ENCODE measurements around the gene UBL7.
"Not testable (repeated sequence)": the region's sequence is repeated elsewhere in the genome, so short reads cannot be mapped to it uniquely, and the experiment has no call there.

UBL7 gene

DNA sequence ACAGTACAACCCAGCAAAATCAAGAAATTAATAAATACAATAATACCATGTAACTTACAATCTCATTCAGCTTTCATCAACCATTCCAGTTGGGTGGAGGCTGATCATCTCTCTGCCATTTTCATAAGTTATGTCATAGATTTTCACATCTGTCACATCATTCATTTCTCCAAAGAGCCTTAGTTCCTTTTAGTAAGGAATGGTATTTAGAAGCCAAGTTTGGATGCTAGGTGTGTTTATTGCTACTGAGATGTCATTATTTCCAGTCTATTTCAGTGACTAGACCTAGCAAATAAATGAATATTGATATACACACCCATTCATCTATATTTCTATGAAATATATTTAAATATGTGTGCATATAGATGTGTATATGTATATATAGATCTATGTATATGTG is 2.7 kb upstream of the UBL7 start:
- no peak for DNase-seq

DNA sequence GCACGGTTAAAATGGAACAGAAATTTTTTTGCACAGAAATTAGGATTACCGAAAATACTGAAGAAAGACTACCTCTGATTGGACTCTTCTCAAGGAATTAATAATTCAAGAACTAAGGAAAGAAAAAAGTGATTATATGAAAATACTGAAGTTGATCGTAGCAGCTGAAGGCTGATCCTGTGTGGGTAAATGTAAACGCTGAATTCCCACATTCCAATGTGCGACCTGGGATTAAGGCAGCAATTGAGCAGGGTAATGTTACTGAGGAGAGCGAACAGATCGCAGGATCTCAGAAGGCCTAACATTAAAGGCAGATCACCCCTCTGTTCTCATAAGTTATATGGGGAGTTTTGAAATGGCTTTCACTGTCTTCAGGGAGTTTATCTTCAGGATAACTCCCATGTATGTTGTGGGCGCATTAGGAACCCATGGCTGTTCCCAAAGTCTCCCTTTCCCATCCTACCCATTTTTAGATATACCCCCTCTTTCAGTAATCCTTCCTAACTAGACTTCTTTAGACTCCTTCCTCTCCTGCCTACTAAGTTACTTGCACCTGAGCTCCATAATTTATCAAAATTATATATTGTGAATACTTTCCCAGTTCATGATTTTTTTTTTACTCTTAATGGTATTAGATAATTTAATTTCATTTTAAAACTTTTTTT is 1.0 kb upstream of the UBL7 start:
- no peak for DNase-seq

DNA sequence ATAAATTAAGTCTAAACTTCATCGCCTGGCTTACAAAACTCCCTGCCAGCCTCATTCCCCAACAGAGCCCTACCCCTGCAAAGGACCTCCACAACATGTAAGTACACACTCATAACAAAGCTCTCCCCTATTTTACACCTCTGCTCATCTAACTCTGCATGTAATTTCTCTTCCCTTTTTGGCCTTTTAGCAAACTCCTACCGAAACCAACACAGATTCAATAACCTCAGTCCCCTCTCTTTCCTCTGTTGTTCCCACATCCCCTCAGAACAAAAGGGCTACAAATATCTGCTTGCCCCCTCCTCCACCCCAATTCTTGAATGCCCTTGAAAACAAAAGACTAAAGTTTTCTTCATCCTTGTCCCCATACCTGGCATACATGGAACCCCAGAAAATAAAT is 662 bp downstream of the UBL7 start:
- DNase-seq, result no peak

DNA sequence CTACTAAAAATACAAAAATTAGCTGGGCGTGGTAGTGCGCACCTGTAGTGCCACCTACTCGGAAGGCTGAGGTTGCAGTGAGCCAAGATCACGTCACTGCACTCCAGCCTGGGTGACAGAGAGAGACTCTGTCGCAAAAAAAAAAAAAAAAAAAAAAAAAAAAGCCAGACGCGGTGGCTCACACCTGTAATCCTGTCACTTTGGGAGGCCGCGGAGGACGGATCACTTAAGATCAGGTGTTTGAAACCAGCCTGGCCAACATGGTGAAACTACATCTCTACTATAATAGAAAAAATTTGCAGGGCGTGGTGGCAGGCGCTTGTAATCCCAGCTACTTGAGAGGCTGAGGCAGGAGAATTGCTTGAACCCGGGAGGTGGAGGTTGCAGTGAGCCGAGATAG is 1.2 kb downstream of the UBL7 start:
- DNase-seq, result not testable (repeated sequence)

DNA sequence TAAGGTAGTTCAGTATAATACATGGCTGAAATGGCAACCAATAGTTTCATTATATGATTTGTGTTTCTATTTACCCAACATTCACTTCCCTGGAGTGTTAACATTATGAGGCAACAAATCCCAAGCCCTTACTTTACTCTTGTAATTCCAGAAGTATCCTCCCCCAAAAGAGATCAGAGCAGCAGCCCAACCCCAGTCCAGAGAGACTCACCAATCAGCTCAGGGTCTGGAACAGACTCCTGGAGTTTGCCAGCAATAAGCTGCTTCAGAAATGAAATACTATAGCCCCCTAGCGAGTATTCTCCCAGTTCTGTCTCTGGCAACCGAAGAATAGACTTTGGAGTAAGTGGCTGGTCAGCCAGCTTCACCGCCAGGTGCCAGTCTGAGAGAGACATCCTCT is 2.5 kb downstream of the UBL7 start:
- DNase-seq, result no peak

DNA sequence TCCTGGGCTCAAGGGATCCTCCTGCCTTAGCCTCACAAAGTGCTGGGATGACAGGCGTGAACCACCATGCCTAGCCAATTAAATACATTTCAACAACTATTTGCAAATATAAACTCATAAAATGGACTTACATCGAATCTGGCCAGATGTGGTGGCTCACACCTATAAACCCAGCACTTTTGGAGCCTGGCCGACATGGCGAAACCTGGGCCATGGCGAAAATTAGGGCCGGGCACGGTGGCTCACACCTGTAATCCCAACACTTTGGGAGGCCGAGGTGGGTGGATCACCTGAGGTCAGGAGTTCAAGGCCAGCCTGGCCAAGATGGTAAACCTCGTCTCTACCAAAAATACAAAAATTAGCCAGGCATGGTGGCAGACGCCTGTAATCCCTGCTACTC is 3.9 kb downstream of the UBL7 start:
- not testable (repeated sequence) for DNase-seq

DNA sequence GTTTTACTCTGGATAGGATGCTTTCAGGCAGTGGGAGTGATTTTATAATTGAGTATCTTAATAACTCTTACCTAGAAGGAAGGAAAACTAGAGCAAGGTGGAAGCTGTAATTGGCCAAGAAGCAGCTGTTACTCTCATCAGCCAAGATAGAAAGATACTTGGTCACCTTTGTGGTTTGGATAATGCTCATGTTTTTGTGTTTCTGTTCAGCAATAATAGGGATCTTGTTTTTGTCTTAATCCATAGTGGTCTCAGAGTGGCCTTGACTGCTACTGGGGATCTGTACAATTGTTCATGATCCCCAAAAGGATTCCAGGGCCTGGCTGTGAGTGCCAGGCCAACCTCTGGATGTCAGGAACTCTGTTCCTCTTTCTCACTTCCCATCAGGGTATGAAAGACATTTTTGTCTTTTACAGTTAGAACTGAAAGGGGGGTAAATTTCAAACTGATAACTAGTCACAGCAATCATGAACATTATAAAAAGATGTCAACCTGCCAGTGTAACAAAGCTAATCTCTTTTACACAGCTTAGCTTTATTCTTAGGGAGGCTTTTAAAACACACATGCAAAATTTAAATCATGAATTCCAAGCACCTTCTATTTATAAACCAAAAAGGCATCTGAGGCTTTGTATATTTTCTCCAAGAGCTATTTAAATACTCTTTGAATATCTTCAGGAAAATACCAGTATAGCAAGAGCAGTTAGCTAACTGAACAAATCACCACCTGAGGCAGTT is 6.0 kb downstream of the UBL7 start:
- DNase-seq, result no peak

DNA sequence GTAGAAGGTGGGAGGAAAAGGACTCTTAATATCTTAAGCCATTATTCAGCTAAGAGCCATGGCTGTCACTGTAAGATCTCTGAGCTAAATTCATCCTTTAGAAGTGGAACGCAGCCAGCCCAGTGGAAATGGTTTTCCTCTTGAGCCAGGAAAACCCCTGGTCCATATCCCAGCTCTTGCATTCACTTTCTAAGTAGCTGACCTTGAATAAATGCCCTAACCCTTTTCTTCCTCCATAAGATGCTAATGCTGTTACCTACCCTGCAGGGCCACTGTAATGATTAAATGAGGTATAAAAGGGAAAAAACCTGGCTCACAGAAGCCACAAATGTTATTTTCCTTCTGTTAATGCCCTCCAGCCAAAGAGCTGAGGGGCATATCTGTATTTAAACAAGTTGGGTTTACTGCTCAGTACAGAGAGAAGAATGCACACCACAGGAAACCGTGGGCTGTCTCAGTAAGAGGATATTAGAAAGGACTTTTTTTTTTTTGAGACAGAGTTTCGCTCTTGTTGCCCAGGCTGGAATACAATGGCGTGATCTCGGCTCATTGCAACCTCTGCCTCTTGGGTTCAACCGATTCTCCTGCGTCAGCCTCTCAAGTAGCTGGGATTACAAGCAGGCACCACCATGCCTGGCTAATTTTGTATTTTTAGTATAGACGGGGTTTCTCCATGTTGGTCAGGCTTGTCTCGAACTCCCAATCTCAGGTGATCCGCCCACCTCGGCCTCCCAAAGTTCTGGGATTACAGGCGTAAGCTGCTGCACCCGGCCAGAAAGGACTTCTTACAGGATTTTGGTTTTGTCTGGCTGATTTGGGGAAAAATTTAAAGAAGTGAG is 6.8 kb downstream of the UBL7 start:
- DNase-seq, result no peak

DNA sequence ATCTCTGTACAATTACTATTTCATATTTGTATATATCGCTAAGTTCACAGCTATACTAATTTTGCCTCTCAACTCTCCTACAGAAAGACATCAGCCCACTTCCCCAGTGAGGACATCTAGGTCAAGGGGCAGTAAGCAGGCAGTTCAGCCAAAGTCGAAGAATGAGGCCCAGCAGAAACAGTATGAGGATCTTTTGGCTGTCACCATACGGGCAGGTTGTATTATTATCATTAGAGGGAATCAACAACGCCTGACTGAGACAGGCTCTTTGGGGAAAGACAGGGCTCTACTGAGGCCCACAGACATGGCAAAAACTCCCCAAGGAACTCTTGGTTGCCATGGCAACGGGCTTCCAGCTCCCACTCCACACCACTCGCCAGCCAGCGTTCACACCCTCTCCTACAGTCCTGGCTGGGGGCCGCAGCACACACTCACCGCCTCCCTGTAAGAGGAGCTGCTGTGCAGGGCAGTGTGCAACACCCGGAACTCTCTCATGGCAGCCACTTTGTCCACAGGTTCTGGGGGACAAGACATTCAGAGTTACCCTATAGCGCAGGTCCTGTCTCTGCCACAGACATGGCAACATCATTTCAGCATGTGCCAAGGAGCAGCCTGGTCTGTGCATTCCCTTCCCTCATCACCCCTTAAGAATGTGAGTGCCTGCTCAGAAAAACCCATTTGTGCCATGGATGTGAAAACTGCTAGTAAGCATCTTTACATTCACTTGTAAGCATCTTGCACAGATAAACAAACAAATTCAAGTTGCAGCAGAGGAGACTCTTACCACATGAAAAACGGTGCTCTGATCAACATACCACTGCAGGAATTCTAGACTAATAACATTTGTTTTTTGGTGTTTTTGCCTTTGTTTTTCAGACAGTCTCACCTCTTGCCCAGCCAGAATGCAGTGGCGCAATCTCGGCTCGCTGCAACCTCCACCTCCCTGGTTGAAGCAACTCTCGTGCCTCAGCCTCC is 8.8 kb downstream of the UBL7 start:
- DNase-seq, result no peak

DNA sequence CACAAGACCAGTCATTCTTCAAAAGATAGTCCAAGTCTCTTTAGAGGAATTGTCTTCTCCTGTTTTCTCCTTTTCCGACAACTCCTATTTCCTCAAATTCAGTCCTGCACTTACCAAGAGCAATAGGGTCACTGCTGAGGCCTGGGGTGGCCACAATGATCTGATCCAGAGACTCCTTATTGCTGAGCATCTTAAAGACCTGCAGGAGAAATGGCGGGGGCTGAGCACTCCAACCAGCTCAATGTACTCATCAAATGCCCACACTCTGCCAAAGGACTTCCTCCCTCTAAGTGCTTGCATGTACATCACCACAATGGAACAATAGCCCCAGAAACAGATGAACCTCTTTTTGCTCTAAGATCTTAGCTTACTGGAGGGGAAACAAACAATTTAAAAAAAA is 9.6 kb downstream of the UBL7 start:
- no peak for DNase-seq

DNA sequence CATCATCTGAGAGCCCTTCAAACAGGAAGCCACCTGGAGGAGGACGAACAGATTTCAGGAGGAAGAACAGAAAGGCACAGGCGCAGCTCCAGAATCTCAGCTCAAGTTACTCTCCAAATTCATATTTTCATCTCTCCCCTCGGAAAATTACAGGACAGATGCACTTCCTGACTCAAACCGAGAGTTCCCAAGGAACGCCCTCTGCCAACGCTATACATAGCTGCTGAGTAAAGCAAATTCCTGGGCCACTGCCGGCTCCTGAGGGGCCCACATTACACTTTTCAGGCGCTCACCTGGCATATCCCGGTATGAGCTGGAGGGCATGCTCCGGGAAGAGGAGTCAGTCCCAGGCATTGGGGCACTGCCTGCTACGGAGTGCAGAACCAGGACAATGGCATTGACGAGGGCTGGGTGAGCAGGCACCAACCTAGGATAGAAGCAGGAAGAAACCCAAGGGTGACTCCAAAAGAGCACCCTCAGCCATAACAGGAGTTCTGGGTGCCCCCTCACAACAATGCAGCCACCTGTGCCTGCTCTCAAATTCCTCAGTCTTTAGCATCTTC is 11.2 kb downstream of the UBL7 start:
- DNase-seq, result no peak

DNA sequence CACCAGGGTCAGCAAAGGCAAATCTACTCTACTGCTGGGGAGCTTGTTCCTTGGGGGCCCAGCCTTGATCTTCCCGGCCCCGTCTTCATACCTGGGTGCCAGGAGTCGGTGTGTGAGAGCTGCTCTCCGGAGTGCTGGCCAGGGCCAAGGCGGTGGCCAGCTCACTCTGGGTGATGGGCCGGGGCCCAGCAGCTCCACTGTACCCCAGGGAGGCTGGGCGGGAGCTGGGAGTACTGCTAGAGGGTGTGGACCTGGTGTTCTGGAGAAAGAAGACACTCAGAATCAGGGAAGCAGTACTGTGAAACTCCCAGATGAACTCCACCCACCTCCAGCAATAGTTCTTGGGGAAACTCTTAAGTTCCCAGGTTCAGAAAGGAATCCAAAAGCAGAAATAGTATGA is 11.9 kb downstream of the UBL7 start:
- DNase-seq, result no peak

DNA sequence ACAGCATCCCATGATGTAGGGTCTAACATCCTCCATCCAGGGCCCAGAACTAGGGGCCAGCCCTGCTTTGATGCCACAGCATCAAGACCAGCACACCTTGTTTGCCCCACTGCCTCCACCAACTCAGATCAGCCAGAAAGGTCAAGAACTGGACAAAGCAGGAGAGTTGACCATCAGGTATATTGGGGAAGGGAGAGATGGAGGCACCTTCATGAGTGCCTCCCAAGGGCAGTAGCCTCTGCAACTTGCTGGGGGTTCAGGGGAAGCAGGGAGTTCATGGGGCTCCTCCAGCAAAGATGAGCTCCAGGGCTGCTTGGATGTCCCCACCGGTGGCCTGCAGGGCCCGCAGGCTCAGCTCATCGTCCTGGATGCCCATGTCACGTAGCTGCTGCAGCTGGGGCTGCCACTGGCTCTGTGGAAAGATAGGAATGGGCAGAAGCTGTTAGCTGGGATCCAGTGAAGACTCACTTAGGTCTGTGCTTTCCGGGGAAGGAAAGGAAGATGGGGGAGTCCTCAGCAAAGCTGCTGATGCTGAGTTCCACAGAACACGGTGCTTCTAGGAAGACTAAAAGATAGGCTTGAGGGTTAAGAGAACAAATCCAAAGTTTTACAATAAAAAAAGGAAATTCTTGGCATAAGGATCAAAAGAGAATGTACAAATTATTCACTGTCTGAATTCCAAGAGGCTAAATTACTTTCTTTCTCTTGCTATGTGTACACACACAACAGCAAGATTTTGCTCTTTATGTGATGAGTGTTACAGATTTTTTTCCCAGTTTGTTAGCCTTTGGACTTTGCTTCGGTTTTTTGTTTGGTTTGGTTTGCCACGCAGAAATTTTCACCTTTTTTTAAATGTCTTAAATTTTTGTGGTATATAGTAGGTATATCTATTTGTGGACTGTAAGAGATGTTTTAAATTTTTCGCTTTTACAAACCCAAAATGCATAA is 14.9 kb downstream of the UBL7 start:
- DNase-seq, result no peak

DNA sequence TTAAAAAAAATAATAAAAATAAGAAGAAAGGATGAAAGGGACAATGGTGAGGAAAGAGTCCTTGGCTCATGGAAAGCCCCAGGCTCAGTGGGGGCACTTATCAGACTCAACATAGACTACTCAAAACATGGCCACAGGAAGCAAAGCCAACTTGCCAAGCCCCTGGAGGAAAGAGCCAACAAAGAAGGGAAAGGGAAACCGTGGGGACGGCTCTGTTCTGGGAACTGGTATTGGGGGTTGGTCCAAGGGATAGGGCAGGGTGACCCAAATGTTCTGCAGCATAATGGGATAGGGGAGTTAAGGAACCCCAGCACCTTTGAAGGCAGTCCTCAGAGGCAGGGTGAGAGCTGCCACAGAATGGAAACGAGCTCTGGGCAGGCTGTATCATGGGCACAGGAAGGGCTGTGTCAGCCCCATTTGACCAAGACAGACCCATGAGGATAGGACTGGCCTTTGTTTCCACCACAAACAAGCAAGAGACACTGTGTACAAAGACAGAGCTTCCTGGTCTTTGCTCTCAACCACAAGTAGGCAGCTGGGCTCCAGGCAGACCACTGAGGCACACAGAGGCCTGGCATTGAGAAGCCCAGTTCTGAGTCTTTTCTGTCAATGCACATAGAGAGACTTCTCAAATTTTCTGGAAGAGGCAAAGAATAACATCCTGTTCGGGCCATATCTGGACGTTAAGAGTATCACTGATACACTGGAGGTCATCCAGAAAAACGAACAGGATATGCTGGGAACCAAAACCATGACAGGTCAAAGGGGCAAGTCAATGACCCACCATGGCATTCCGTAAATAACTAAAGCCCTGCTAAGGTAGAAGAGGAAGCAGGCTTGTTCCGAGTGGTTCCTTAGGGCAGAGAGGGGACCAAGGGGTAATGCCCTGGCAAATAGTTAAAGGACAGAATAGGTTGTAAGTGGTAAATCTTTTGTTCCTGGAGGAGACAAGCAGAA is 16.6 kb downstream of the UBL7 start:
- no peak for DNase-seq

DNA sequence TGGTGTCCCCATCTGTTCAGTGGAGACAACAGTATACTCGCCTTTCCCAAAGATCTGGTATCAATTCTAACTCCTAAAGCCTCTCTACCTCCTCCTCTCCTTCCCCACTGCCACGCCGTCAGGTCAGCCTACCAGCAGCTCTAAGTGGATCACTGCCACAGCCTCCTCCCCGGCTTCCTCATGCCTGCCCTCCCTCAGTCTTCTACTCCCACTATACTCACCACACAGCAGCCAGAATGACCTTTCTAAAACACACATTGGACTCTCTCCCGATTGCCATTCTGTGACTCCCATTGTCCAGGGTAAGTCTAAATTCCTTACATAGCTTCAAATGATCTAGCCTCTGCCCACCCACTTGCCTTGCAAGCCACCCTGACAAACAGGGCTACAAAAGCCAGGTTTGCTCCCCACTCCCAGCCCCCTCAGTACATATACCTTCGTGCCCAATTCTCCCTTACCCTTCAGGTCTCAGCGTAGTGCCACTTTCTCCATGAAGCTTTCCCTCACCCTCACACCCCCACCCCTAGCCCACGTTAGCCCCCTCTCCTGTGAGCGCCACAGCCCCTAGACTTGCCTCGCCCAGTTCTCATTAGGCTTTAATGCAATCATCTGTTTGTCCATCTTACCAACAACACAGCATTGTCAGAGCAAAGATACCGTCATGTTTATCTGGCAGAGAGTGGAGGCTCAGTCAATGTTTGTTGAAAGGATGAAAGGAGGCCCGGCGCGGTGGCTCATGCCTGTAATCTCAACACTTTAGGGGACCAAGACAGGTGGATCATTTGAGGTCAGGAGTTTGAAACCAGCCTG is 17.7 kb downstream of the UBL7 start:
- no peak for DNase-seq

DNA sequence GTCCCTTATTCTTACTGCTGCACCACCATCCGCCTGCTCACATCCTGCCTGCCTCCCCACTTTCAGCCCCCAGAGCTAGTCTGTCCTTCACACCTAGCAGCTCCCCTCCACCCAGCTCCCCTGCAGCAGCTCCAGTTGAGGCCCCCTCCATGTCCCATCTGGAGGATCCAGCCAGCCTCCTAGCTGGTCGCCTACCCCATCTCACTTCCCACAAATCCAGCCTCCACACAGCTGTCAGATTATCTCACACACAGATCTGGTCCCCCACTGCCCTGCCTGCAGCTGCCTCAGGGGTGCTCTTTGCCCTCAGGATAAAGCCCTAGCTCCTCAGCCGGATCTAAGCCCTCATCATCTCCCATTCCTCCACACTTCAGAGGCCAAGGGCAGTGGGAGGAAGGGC is 18.4 kb downstream of the UBL7 start:
- DNase-seq, result no peak

DNA sequence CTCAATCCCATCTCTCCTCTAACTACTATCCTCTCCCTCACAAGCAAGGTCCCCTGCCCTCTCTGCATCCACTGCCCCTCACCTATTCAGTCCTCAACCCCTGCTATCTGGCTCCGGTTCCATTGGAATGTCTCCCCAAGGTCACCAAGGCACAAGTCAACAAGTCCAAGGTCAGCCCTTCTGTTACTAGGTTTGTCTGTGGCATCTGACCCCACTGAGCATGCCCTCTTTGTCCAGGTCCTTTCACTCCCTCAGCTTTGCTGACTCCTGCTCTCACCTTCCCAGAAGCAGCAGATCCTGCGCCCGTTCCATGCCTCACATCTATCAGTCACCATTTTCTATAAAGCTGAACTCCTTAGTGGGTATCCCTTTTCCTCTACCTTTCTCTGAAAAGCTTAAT is 18.9 kb downstream of the UBL7 start:
- DNase-seq, result no peak

DNA sequence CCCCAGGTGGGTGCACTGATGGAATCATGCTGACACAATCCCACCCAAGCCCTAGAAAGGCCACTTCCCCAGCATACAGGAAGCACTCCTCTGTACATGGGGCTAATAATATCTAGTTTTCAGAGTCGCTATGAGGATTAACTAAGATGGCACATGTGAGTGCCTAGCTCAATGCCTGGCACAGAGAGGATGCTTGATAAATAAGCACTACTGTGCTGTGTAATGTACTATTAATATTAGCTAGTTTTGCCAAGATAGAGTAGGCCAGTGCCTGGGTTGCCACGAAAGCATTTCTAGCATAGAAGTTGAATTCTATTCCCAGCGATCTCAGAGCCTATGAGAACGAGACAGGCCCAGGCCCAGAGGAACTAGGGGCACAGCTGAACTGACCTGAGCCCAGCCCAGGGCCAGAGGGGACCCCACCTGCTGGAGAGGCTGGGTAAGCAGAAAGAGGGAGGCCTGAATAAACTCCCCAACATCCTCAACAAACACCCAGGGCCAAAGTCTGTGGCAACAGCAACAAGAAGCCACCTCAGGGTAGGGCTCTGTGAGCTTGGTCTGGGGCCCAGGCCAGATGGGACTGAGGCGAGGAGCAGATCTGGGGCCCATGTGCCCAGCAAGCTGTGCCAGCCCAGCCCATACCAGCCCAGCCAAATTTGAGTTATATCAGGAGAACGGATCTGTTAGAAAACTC is 19.6 kb downstream of the UBL7 start:
- no peak for DNase-seq
